ENCODE results near the gene TNPO2.

TNPO2 gene

GRCh38 chr19:12676384-12676792, 47.3 kb downstream of the TNPO2 start:
- DNase-seq (ENCODE audit: extremely low read depth, insufficient read length): peak; percentile 61
- H3K36me3 ChIP-seq (ENCODE audit: control insufficient read depth, insufficient read depth, low read length): peaks cover 48% of the 10 kb centered on the region
- TF ChIP-seq CTCF (IDR thresholded peaks at IDR 0.05; ENCODE audit: insufficient read depth, low read length, poor library complexity, severe bottlenecking): peak; percentile 90

DNA sequence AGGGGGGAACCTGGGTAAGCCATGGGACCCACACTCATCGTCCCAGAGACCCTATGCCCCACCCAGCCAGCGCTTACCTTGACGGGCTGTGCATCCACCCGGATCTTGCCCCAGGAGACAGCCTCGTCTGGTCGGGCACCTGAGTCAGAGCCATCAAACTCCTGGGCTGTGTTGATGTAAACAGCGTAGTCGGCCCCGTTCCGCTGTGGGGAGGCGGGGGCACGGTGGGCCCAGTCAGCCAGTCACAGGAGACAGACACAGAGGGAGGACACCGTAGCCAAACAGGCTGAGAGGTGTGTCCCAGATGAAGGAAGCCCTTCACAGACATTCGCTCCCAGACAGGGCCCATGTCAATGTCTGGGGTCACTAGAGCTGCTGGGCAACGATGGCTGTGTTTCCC, 47.8 kb downstream of the TNPO2 start:
- DNase-seq (ENCODE audit: extremely low read depth, insufficient read length): no peak
- Histone ChIP-seq H3K27me3 (replicated peaks; ENCODE audit: control insufficient read depth, insufficient read depth, low read length) (no peaks in the 10 kb centered on the region), H3K4me3 (replicated peaks; ENCODE audit: low read depth, low read length) (no peak overlapping the region), H3K36me3 (ENCODE audit: control insufficient read depth, insufficient read depth, low read length) (peaks cover 48% of the 10 kb centered on the region)
- no peak for TF ChIP-seq CTCF (IDR thresholded peaks at IDR 0.05; ENCODE audit: insufficient read depth, low read length, poor library complexity, severe bottlenecking)

More at GRCh38 chr19:12676384-12676792, 47.3 kb downstream of the TNPO2 start:
- H3K4me3 ChIP-seq (replicated peaks; ENCODE audit: low read depth, low read length): no peak overlapping the region
- H3K27me3 ChIP-seq (replicated peaks; ENCODE audit: control insufficient read depth, insufficient read depth, low read length): no peaks in the 10 kb centered on the region

GRCh38 chr19:12675399-12675798, 48.3 kb downstream of the TNPO2 start:
- no peak overlapping the region for H3K4me3 ChIP-seq (replicated peaks; ENCODE audit: low read depth, low read length)
- no peak for DNase-seq (ENCODE audit: extremely low read depth, insufficient read length)
- H3K27me3 ChIP-seq (replicated peaks; ENCODE audit: control insufficient read depth, insufficient read depth, low read length): no peaks in the 10 kb centered on the region
- H3K36me3 ChIP-seq (ENCODE audit: control insufficient read depth, insufficient read depth, low read length): peaks cover 48% of the 10 kb centered on the region
- TF ChIP-seq CTCF (IDR thresholded peaks at IDR 0.05; ENCODE audit: insufficient read depth, low read length, poor library complexity, severe bottlenecking): no peak

DNA sequence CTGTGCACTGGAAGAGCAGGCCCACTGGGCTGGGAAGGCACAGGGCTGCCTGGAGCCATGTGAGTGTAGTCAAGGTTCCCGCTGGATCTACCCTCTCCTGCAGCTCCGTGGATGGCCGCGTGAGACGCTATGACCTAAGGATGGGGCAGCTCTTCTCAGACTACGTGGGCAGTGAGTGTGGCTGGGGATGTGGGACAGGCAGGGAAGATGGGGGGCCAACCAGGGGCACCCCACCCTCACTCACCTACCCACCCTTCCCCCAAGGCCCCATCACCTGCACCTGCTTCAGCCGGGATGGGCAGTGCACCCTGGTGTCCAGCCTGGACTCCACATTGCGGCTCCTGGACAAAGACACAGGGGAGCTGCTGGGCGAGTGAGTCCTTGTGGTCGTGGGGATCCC, 51.0 kb downstream of the TNPO2 start:
- no peak for TF ChIP-seq CTCF (IDR thresholded peaks at IDR 0.05; ENCODE audit: insufficient read depth, low read length, poor library complexity, severe bottlenecking)
- no peaks in the 10 kb centered on the region for H3K27me3 ChIP-seq (replicated peaks; ENCODE audit: control insufficient read depth, insufficient read depth, low read length)
- no peak overlapping the region for H3K4me3 ChIP-seq (replicated peaks; ENCODE audit: low read depth, low read length)
- DNase-seq (ENCODE audit: extremely low read depth, insufficient read length): no peak
- peaks cover 35% of the 10 kb centered on the region for H3K36me3 ChIP-seq (ENCODE audit: control insufficient read depth, insufficient read depth, low read length)

- H3K4me3 ChIP-seq (replicated peaks; ENCODE audit: low read depth, low read length): peak overlapping the region; percentile 84
- no peak for DNase-seq (ENCODE audit: extremely low read depth, insufficient read length)
- no peaks in the 10 kb centered on the region for H3K27me3 ChIP-seq (replicated peaks; ENCODE audit: control insufficient read depth, insufficient read depth, low read length)
- TF ChIP-seq CTCF (IDR thresholded peaks at IDR 0.05; ENCODE audit: insufficient read depth, low read length, poor library complexity, severe bottlenecking): no peak
- H3K36me3 ChIP-seq (ENCODE audit: control insufficient read depth, insufficient read depth, low read length): peaks cover 15% of the 10 kb centered on the region
Measured at GRCh38 chr19:12670159-12670928, 53.4 kb downstream of the TNPO2 start.

Measured in GM06990 (cell line).